Ovary (tissue), 9 donors: ENCODE results near the gene PALB2. TPM values are rescaled to one million over a fixed set of nuclear protein-coding genes. Genes with fewer than 3 reads are reported as not detected.

Experiments used
- DNase-seq, 5 donors: peaks; one replicate each; pipeline ENCODE4 v3.0.0-alpha.2; 2019 to 2020
- H3K27ac ChIP-seq, 2 donors: fragments of 200-600 bp; one replicate each; pipeline versions ENCODE4 v1.5.1 to v1.8.0; 2019 to 2022
- H3K27me3 ChIP-seq: fragments of 200-600 bp; one replicate; pipeline ENCODE4 v1.8.0; 2022
- H3K36me3 ChIP-seq: fragments of 200-600 bp; sonication (generic); one replicate; pipeline ENCODE4 v1.5.1; 2019
- H3K4me1 ChIP-seq: one replicate; pipeline ENCODE4 v1.8.1; 2013; ENCODE audit warnings: mild to moderate bottlenecking, moderate library complexity; ENCODE audit not compliant: insufficient read depth
- H3K4me3 ChIP-seq: fragments of 200-600 bp; sonication (generic); one replicate; pipeline ENCODE4 v1.5.1; 2017
- H3K9me3 ChIP-seq, 2 donors: fragments of 200-600 bp in 1 of 2; sonication (generic) in 1 of 2; one replicate each; pipeline versions ENCODE4 v1.5.1 to v1.8.1; 2013 to 2019; ENCODE audit warnings: mild to moderate bottlenecking in 1 of 2, moderate library complexity in 1 of 2
- CTCF ChIP-seq, 3 donors: fragments of 450-650 bp in 2 of 3; fragments of 200-600 bp in 1 of 3; IDR thresholded peaks; one replicate each; pipeline versions ENCODE4 v1.5.1 to v1.8.0; 2016 to 2022; ENCODE audit warnings: antibody characterized with exemption in 3 of 3, mild to moderate bottlenecking in 1 of 3
- EP300 ChIP-seq: sonication (generic); formaldehyde crosslinking; IDR thresholded peaks from one replicate; pipeline ENCODE4 v1.6.1; 2017; ENCODE audit warnings: antibody characterized with exemption
- POLR2A ChIP-seq: fragments of 450-650 bp; IDR thresholded peaks from one replicate; pipeline ENCODE4 v1.6.1; 2017; ENCODE audit warnings: antibody characterized with exemption, mild to moderate bottlenecking, moderate library complexity
- WGBS, 3 donors: extraction: QIAGEN DNeasy Blood & Tissue Kit in 1 of 3; methylation state at CpG; one replicate each; pipeline versions ENCODE4 v1.1.5 to v1.1.7; 2013 to 2017; 5-methylcytosine and 5-hydroxymethylcytosine counted together
- intact Hi-C, 4 donors: fragments of 100-400 bp; cut with DNase I; formaldehyde crosslinking; loops; one replicate each; pipeline versions ENCODE4 v1.11.0 to v1.15.1; 2022 to 2023
- polyA plus RNA-seq, 2 donors: library from polyadenylated mRNA; stranded (reverse); fragments of 200-250 nt in 1 of 2; fragments of 350-450 nt in 1 of 2; fragmentation: Illumina TruSeq in 1 of 2; extraction: RNeasy Lipid Tissue Mini Kit (QIAGEN cat#74804) in 1 of 2; gene quantifications; one replicate each; pipeline ENCODE4 v1.2.3, GENCODE V29; 2013 to 2014
- total RNA-seq, 7 donors: library from RNA; depleted of rRNA in 2 of 7; stranded (reverse); fragments of >200 nt in 2 of 7; fragmentation: NEBNext Ultra II Directional in 3 of 7; extraction: Animal tissue kit (Norgen Biotek cat#: 25700) in 3 of 7; gene quantifications; one replicate each; pipeline versions ENCODE4 v1.1.0 to v1.2.4, GENCODE V29; 2016 to 2023
- donor health status: DM: no; HTN: no; CAD: no; lungs with moderate emphysema.
- donor health status: DM: no; HTN: no; CAD: no.
- donor health status: Bipolar disorder and iron deficiency.
- donor health status: DM: yes; HTN: yes; CAD: no.
- donor health status: DM: no; HTN: no; CAD: no.
- donor health status: DM: yes; HTN: yes; CAD: no.

Gene PALB2
- total and polyA plus RNA-seq, 9 donors = 6.1 to 13.7 (median 9.9) TPM

- WGBS, 3 donors = 84 to 90% (median 90%) methylated on average over 3 of the region's 3 CpGs
- intact Hi-C loops = no loop called here
- no peak for DNase-seq
- Histone ChIP-seq H3K4me1 (peaks cover 3% of the 10 kb centered on the region), H3K9me3 (no peaks in the 10 kb centered on the region), H3K27me3 (no peaks in the 10 kb centered on the region), H3K27ac (no peak overlapping the region), H3K36me3 (peaks cover 3% of the 10 kb centered on the region), H3K4me3 (no peak overlapping the region)
- TF ChIP-seq POLR2A (no peak), EP300 (no peak), CTCF (IDR thresholded peaks at IDR 0.05) (no peak)
Observed at GRCh38 chr16:23683487-23683886, 42.4 kb upstream of the PALB2 start.

- Histone ChIP-seq H3K9me3 (no peaks in the 10 kb centered on the region), H3K27ac (no peak overlapping the region), H3K27me3 (no peaks in the 10 kb centered on the region), H3K36me3 (no peaks in the 10 kb centered on the region), H3K4me3 (no peak overlapping the region), H3K4me1 (peaks cover 3% of the 10 kb centered on the region)
- no peak for DNase-seq
- WGBS, 3 donors = 94 to 97% (median 96%) methylated on average over 1 of the region's 1 CpG
- no peak for TF ChIP-seq POLR2A
- TF ChIP-seq CTCF (IDR thresholded peaks at IDR 0.05) = no peak
- TF ChIP-seq EP300 = no peak
- intact Hi-C loops = no loop called here
Observed at GRCh38 chr16:23682181-23682580, 41.1 kb upstream of the PALB2 start.

- intact Hi-C loops = no loop called here
Observed at GRCh38 chr16:23679986-23680336, 38.9 kb upstream of the PALB2 start.

GRCh38 chr16:23679274-23679985 is 38.3 kb upstream of the PALB2 start:
- intact Hi-C loops = no loop called here
- Histone ChIP-seq H3K9me3 (no peaks in the 10 kb centered on the region), H3K27me3 (no peaks in the 10 kb centered on the region), H3K4me3 (peak overlapping the region; percentile 44), H3K4me1 (peaks cover 3% of the 10 kb centered on the region), H3K36me3 (no peaks in the 10 kb centered on the region), H3K27ac (no peak overlapping the region)
- WGBS, 3 donors = 9 to 11% (median 11%) methylated on average over 24 of the region's 24 CpGs
- TF ChIP-seq POLR2A = no peak
- no peak for TF ChIP-seq CTCF (IDR thresholded peaks at IDR 0.05)
- no peak for TF ChIP-seq EP300
- no peak for DNase-seq

More at GRCh38 chr16:23679986-23680336, 38.9 kb upstream of the PALB2 start:
- Histone ChIP-seq H3K4me1 (peaks cover 3% of the 10 kb centered on the region), H3K27me3 (no peaks in the 10 kb centered on the region), H3K36me3 (no peaks in the 10 kb centered on the region), H3K9me3 (no peaks in the 10 kb centered on the region), H3K4me3 (no peak overlapping the region), H3K27ac (no peak overlapping the region)
- TF ChIP-seq POLR2A (no peak), EP300 (no peak), CTCF (IDR thresholded peaks at IDR 0.05) (no peak)
- 40 to 47% (median 43%) methylated on average over 6 of the region's 6 CpGs for WGBS, 3 donors
- no peak for DNase-seq
